Calu3 (cell line): Measurements from ENCODE around the gene KIAA0825. TPM values are rescaled to one million over a fixed set of nuclear protein-coding genes. Genes with fewer than 3 reads are reported as not detected.

Experiments used
- BruUV-seq: library from RNA; stranded (reverse); fragments of 400-500 nt; replicated peaks from 2 replicates; lab custom pipeline; 2021; lab: Mats Ljungman, UMichigan
- CTCF ChIA-PET: fragments of 300-600 bp; sonication (Branson Sonifier 250); formaldehyde crosslinking; loops from one replicate; lab custom pipeline; 2022; ENCODE audit warnings: antibody characterized with exemption; lab: Charles Lee
- DNase-seq: peaks from one replicate; pipeline ENCODE4 v3.0.0; 2022
- H3K27ac Mint-ChIP-seq: one replicate; pipeline ENCODE4 v1.8.0; 2022; ENCODE audit warnings: mixed read lengths; ENCODE audit not compliant: unreplicated experiment
- H3K27me3 Mint-ChIP-seq: one replicate; pipeline ENCODE4 v1.8.0; 2022; ENCODE audit warnings: mixed read lengths; ENCODE audit not compliant: unreplicated experiment
- H3K36me3 Mint-ChIP-seq: one replicate; pipeline ENCODE4 v1.8.0; 2022; ENCODE audit warnings: mild to moderate bottlenecking, moderate library complexity, mixed read lengths; ENCODE audit not compliant: insufficient read depth, unreplicated experiment
- H3K4me1 Mint-ChIP-seq: one replicate; pipeline ENCODE4 v1.8.0; 2022; ENCODE audit warnings: mild to moderate bottlenecking, low read depth, mixed read lengths; ENCODE audit not compliant: unreplicated experiment
- H3K4me3 Mint-ChIP-seq: one replicate; pipeline ENCODE4 v1.8.0; 2022; ENCODE audit warnings: mild to moderate bottlenecking, low read depth, moderate library complexity, mixed read lengths; ENCODE audit not compliant: unreplicated experiment
- H3K9me3 Mint-ChIP-seq: one replicate; pipeline ENCODE4 v1.8.0; 2022; ENCODE audit warnings: low read depth, mixed read lengths; ENCODE audit not compliant: unreplicated experiment
- intact Hi-C: fragments of 100-400 bp; cut with micrococcal nuclease; formaldehyde crosslinking; loops from one replicate; pipeline ENCODE4 v1.10.0; 2022; ENCODE audit not compliant: unreplicated experiment
- total RNA-seq: library from RNA; stranded (reverse); gene quantifications from 2 replicates; pipeline ENCODE4 v1.2.3, GENCODE V29; 2022
- TF ChIP-seq, protein P1 (sequence below): fragments of 200-600 bp; IDR thresholded peaks from one replicate; pipeline ENCODE4 v1.8.0; 2022; ENCODE audit warnings: antibody characterized with exemption; ENCODE audit not compliant: unreplicated experiment

KIAA0825 gene
- total RNA-seq, 1 experiment from 2014 or later = 1.9 TPM

DNA sequence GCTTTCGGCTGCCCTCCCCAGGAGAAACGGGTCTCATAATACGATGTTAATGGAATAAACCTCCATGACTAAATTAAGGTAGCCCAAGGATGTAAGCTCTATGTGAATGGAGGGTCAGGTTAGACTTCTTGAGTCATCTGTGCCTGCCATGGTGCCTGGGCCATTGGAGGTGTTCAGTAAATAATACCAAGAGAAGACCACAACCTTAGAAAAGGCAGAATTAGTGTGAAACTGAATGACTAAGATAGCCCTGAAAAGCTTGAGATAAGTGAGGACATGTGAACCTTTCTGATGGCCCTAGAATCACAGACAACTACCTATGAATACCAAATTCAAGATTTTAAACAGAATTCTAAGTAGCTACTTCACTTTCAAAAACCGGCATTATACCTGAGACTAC lies 160.6 kb downstream of the KIAA0825 start:
- Mint-ChIP-seq H3K9me3 (no peaks in the 10 kb centered on the region), H3K27me3 (no peaks in the 10 kb centered on the region), H3K27ac (no peak overlapping the region), H3K4me3 (no peak overlapping the region), H3K36me3 (no peaks in the 10 kb centered on the region), H3K4me1 (no peaks in the 10 kb centered on the region)
- intact Hi-C loops = no loop called here
- TF ChIP-seq, protein P1, sequence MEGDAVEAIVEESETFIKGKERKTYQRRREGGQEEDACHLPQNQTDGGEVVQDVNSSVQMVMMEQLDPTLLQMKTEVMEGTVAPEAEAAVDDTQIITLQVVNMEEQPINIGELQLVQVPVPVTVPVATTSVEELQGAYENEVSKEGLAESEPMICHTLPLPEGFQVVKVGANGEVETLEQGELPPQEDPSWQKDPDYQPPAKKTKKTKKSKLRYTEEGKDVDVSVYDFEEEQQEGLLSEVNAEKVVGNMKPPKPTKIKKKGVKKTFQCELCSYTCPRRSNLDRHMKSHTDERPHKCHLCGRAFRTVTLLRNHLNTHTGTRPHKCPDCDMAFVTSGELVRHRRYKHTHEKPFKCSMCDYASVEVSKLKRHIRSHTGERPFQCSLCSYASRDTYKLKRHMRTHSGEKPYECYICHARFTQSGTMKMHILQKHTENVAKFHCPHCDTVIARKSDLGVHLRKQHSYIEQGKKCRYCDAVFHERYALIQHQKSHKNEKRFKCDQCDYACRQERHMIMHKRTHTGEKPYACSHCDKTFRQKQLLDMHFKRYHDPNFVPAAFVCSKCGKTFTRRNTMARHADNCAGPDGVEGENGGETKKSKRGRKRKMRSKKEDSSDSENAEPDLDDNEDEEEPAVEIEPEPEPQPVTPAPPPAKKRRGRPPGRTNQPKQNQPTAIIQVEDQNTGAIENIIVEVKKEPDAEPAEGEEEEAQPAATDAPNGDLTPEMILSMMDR = no peak
- DNase-seq = no peak
- no TSS peak for BruUV-seq
- CTCF ChIA-PET = interaction anchor here (0.6 kb wide), 1 partner anchor 64 kb away, joined by 5 read pairs; no protein-coding TSS in a partner anchor

DNA sequence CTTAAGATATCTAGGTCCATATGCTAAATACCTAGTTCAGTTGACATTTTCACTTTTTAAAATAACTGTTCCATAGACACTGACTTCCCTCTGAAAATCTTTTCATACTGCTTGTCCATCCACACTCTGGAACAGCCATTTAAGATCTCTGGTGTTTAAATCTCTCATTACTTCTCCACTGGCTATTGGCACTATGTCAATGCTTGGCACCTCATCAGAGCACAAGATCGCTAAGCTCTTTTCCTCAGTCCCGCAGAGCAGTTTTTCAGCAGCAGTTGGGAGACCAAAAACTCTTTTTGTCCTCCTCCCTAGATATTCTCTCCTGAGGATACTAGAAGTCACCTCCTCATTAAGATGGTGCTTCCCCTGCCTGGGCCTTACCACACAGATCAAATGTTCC lies 172.7 kb downstream of the KIAA0825 start:
- no peak for DNase-seq
- no peaks in the 10 kb centered on the region for H3K36me3 Mint-ChIP-seq
- CTCF ChIA-PET = no interaction called here
- no TSS peak for BruUV-seq
- H3K27me3 Mint-ChIP-seq = no peaks in the 10 kb centered on the region
- intact Hi-C loops = no loop called here
- H3K9me3 Mint-ChIP-seq = no peaks in the 10 kb centered on the region
- H3K27ac Mint-ChIP-seq = no peak overlapping the region
- no peak overlapping the region for H3K4me3 Mint-ChIP-seq
- TF ChIP-seq, protein P1 = no peak
- H3K4me1 Mint-ChIP-seq = no peaks in the 10 kb centered on the region

DNA sequence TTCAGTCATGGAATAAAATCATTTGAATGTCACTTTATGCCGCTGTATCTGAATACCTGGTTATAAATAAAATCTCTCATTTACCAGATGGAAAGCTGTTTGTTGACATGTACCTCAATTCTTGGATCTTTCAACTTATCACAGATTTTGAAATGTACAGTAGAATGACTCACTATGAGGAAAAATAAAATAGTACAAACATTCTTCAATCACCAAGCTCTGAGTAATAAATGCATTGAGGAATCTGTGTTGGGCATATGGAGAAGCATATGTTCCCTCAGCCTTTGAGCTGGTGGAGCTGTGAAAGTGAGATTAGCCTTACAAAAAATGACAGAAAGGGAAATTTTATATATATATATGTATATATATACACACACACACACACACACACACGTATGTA lies 175.4 kb downstream of the KIAA0825 start:
- no peak for DNase-seq
- intact Hi-C loops = no loop called here
- Mint-ChIP-seq H3K4me3 (no peak overlapping the region), H3K9me3 (no peaks in the 10 kb centered on the region), H3K4me1 (no peaks in the 10 kb centered on the region), H3K27me3 (no peaks in the 10 kb centered on the region), H3K36me3 (no peaks in the 10 kb centered on the region), H3K27ac (no peak overlapping the region)
- TF ChIP-seq, protein P1 = no peak
- BruUV-seq = no TSS peak
- CTCF ChIA-PET = no interaction called here

DNA sequence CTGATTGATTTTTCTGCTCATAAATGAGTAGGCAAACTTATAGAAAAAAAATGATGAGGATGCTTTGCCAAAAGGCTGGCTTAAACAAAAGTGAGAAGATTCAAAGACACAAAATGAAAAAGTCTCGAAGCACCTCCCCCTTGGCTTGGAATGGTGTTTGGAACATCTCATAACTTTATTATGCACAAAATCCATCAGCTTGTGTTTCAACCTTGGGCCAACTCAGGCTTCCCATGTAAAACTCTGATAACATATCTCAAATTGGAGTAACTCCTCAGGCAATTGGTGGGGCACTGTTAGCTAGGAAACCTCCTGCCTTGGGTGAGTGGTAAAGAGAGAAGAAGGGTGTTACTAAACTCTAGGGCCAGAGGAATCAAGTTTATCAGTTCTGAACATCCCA lies 176.3 kb downstream of the KIAA0825 start:
- Mint-ChIP-seq H3K9me3 (no peaks in the 10 kb centered on the region), H3K4me3 (no peak overlapping the region), H3K4me1 (no peaks in the 10 kb centered on the region), H3K27ac (no peak overlapping the region), H3K36me3 (no peaks in the 10 kb centered on the region), H3K27me3 (no peaks in the 10 kb centered on the region)
- TF ChIP-seq, protein P1 = no peak
- CTCF ChIA-PET = no interaction called here
- no TSS peak for BruUV-seq
- intact Hi-C loops = no loop called here
- DNase-seq = no peak

DNA sequence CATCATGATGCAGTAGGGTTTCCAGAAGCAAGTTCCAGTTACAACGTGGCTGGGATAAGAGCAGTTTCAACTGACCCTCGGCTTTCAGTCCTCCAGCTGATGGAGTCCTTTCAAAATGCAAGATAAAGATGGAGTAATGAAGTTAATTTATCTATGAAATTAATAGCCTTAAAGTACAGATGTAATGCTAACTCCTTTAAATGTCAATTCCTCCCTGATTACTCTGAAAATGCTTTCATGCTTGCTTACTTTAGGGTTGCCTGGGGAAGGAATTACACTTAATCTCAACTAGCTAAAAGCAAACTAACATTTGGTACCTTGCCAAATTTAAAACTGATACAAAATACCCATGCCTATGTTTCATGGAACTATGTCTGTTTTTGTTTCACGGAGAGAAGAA lies 178.4 kb downstream of the KIAA0825 start:
- intact Hi-C loops = no loop called here
- TF ChIP-seq, protein P1 = no peak
- CTCF ChIA-PET = no interaction called here
- no peaks in the 10 kb centered on the region for H3K9me3 Mint-ChIP-seq
- no TSS peak for BruUV-seq
- H3K27ac Mint-ChIP-seq = no peak overlapping the region
- H3K36me3 Mint-ChIP-seq = no peaks in the 10 kb centered on the region
- DNase-seq = no peak
- no peak overlapping the region for H3K4me3 Mint-ChIP-seq
- H3K27me3 Mint-ChIP-seq = no peaks in the 10 kb centered on the region
- no peaks in the 10 kb centered on the region for H3K4me1 Mint-ChIP-seq
